HG03045 (cell line): Measurements from ENCODE around the gene NPAS2.

ENCODE experiments used
- ATAC-seq: cut with Tn5 transposase; IDR thresholded peaks from one replicate; pipeline ENCODE4 v1.9.1; 2021; ENCODE audit warnings: mild to moderate bottlenecking, moderate library complexity; ENCODE audit not compliant: unreplicated experiment

Gene NPAS2

GRCh38 chr2:100793982-100794381 is 26.0 kb upstream of the NPAS2 start:
- ATAC-seq = no peak

GRCh38 chr2:100796499-100797100 is 23.3 kb upstream of the NPAS2 start:
- no peak for ATAC-seq

- ATAC-seq = no peak
Measured at GRCh38 chr2:100799686-100800085, 20.3 kb upstream of the NPAS2 start.

GRCh38 chr2:100800915-100801314 is 19.0 kb upstream of the NPAS2 start:
- ATAC-seq = no peak

- no peak for ATAC-seq
Measured at GRCh38 chr2:100801402-100801801, 18.5 kb upstream of the NPAS2 start.

GRCh38 chr2:100802066-100802465 is 17.9 kb upstream of the NPAS2 start:
- ATAC-seq = no peak

GRCh38 chr2:100803334-100803733 is 16.6 kb upstream of the NPAS2 start:
- no peak for ATAC-seq

- no peak for ATAC-seq
Measured at GRCh38 chr2:100806550-100806949, 13.4 kb upstream of the NPAS2 start.

- ATAC-seq = no peak
Measured at GRCh38 chr2:100807707-100808106, 12.2 kb upstream of the NPAS2 start.

- ATAC-seq = no peak
Measured at GRCh38 chr2:100808582-100808981, 11.4 kb upstream of the NPAS2 start.

GRCh38 chr2:100809506-100809905 is 10.4 kb upstream of the NPAS2 start:
- ATAC-seq = no peak

GRCh38 chr2:100810603-100811145 is 9.3 kb upstream of the NPAS2 start:
- no peak for ATAC-seq

- ATAC-seq = no peak
Measured at GRCh38 chr2:100812116-100812515, 7.8 kb upstream of the NPAS2 start.

GRCh38 chr2:100812573-100812972 is 7.4 kb upstream of the NPAS2 start:
- no peak for ATAC-seq

- ATAC-seq = no peak
Measured at GRCh38 chr2:100813527-100813926, 6.4 kb upstream of the NPAS2 start.

GRCh38 chr2:100814043-100814442 is 5.9 kb upstream of the NPAS2 start:
- no peak for ATAC-seq

- ATAC-seq = no peak
Measured at GRCh38 chr2:100814453-100814852, 5.5 kb upstream of the NPAS2 start.

GRCh38 chr2:100817388-100817985 is 2.5 kb upstream of the NPAS2 start:
- ATAC-seq = no peak

- no peak for ATAC-seq
Measured at GRCh38 chr2:100818003-100818605, 1.8 kb upstream of the NPAS2 start.

GRCh38 chr2:100818606-100819369 is 1.2 kb upstream of the NPAS2 start:
- ATAC-seq = no peak

GRCh38 chr2:100820273-100820522 is 259 bp downstream of the NPAS2 start:
- ATAC-seq = no peak
